Measurements from ENCODE around the gene ELL. TPM values are rescaled to one million over a fixed set of nuclear protein-coding genes. Genes with fewer than 3 reads are reported as not detected.

Gene ELL
- total RNA-seq, 1 donor = 40.4 TPM

- Histone ChIP-seq H3K4me1 (ENCODE audit: insufficient read depth, low read length) (peaks cover 55% of the 10 kb centered on the region), H3K9me3 (ENCODE audit: low read depth, low read length) (no peaks in the 10 kb centered on the region), H3K4me3 (ENCODE audit: low read length) (peak overlapping the region; percentile 97), H3K27me3 (ENCODE audit: insufficient read depth, low read length) (no peaks in the 10 kb centered on the region)
Measured at GRCh38 chr19:18519962-18520847, 1.7 kb downstream of the ELL start.

- H3K4me1 ChIP-seq (ENCODE audit: insufficient read depth, low read length) = peaks cover 70% of the 10 kb centered on the region
Measured at GRCh38 chr19:18518639-18519038, 3.2 kb downstream of the ELL start.

GRCh38 chr19:18517606-18518005 is 4.3 kb downstream of the ELL start:
- Histone ChIP-seq H3K4me1 (ENCODE audit: insufficient read depth, low read length) (peaks cover 73% of the 10 kb centered on the region), H3K9me3 (ENCODE audit: low read depth, low read length) (no peaks in the 10 kb centered on the region), H3K27me3 (ENCODE audit: insufficient read depth, low read length) (no peaks in the 10 kb centered on the region), H3K4me3 (ENCODE audit: low read length) (no peak overlapping the region)

More at GRCh38 chr19:18518639-18519038, 3.2 kb downstream of the ELL start:
- Histone ChIP-seq H3K4me3 (ENCODE audit: low read length) (no peak overlapping the region), H3K27me3 (ENCODE audit: insufficient read depth, low read length) (no peaks in the 10 kb centered on the region), H3K9me3 (ENCODE audit: low read depth, low read length) (no peaks in the 10 kb centered on the region)

GRCh38 chr19:18515959-18516358 is 5.9 kb downstream of the ELL start:
- H3K4me1 ChIP-seq (ENCODE audit: insufficient read depth, low read length) = peaks cover 74% of the 10 kb centered on the region
- H3K9me3 ChIP-seq (ENCODE audit: low read depth, low read length) = no peaks in the 10 kb centered on the region
- no peaks in the 10 kb centered on the region for H3K27me3 ChIP-seq (ENCODE audit: insufficient read depth, low read length)
- H3K4me3 ChIP-seq (ENCODE audit: low read length) = no peak overlapping the region

GRCh38 chr19:18514800-18515682 is 6.8 kb downstream of the ELL start:
- Histone ChIP-seq H3K4me3 (ENCODE audit: low read length) (no peak overlapping the region), H3K9me3 (ENCODE audit: low read depth, low read length) (no peaks in the 10 kb centered on the region), H3K4me1 (ENCODE audit: insufficient read depth, low read length) (peaks cover 71% of the 10 kb centered on the region), H3K27me3 (ENCODE audit: insufficient read depth, low read length) (no peaks in the 10 kb centered on the region)

GRCh38 chr19:18513868-18514267 is 8.0 kb downstream of the ELL start:
- Histone ChIP-seq H3K27me3 (ENCODE audit: insufficient read depth, low read length) (no peaks in the 10 kb centered on the region), H3K9me3 (ENCODE audit: low read depth, low read length) (no peaks in the 10 kb centered on the region), H3K4me3 (ENCODE audit: low read length) (no peak overlapping the region), H3K4me1 (ENCODE audit: insufficient read depth, low read length) (peaks cover 70% of the 10 kb centered on the region)

GRCh38 chr19:18510216-18510615 is 11.7 kb downstream of the ELL start:
- peaks cover 72% of the 10 kb centered on the region for H3K4me1 ChIP-seq (ENCODE audit: insufficient read depth, low read length)
- no peaks in the 10 kb centered on the region for H3K27me3 ChIP-seq (ENCODE audit: insufficient read depth, low read length)
- H3K9me3 ChIP-seq (ENCODE audit: low read depth, low read length) = no peaks in the 10 kb centered on the region
- no peak overlapping the region for H3K4me3 ChIP-seq (ENCODE audit: low read length)

GRCh38 chr19:18508585-18508984 is 13.3 kb downstream of the ELL start:
- H3K27me3 ChIP-seq (ENCODE audit: insufficient read depth, low read length) = no peaks in the 10 kb centered on the region
- no peak overlapping the region for H3K4me3 ChIP-seq (ENCODE audit: low read length)
- no peaks in the 10 kb centered on the region for H3K9me3 ChIP-seq (ENCODE audit: low read depth, low read length)
- peaks cover 73% of the 10 kb centered on the region for H3K4me1 ChIP-seq (ENCODE audit: insufficient read depth, low read length)

GRCh38 chr19:18507727-18508440 is 14.0 kb downstream of the ELL start:
- no peaks in the 10 kb centered on the region for H3K27me3 ChIP-seq (ENCODE audit: insufficient read depth, low read length)
- H3K9me3 ChIP-seq (ENCODE audit: low read depth, low read length) = no peaks in the 10 kb centered on the region
- no peak overlapping the region for H3K4me3 ChIP-seq (ENCODE audit: low read length)
- peaks cover 76% of the 10 kb centered on the region for H3K4me1 ChIP-seq (ENCODE audit: insufficient read depth, low read length)

GRCh38 chr19:18507021-18507726 is 14.7 kb downstream of the ELL start:
- Histone ChIP-seq H3K9me3 (ENCODE audit: low read depth, low read length) (no peaks in the 10 kb centered on the region), H3K27me3 (ENCODE audit: insufficient read depth, low read length) (no peaks in the 10 kb centered on the region), H3K4me3 (ENCODE audit: low read length) (no peak overlapping the region), H3K4me1 (ENCODE audit: insufficient read depth, low read length) (peaks cover 77% of the 10 kb centered on the region)

- peaks cover 86% of the 10 kb centered on the region for H3K4me1 ChIP-seq (ENCODE audit: insufficient read depth, low read length)
- H3K27me3 ChIP-seq (ENCODE audit: insufficient read depth, low read length) = no peaks in the 10 kb centered on the region
- H3K9me3 ChIP-seq (ENCODE audit: low read depth, low read length) = no peaks in the 10 kb centered on the region
- no peak overlapping the region for H3K4me3 ChIP-seq (ENCODE audit: low read length)
Measured at GRCh38 chr19:18506101-18506930, 15.6 kb downstream of the ELL start.

GRCh38 chr19:18504886-18505610 is 16.8 kb downstream of the ELL start:
- Histone ChIP-seq H3K9me3 (ENCODE audit: low read depth, low read length) (no peaks in the 10 kb centered on the region), H3K4me1 (ENCODE audit: insufficient read depth, low read length) (peaks cover 98% of the 10 kb centered on the region), H3K27me3 (ENCODE audit: insufficient read depth, low read length) (no peaks in the 10 kb centered on the region), H3K4me3 (ENCODE audit: low read length) (no peak overlapping the region)
